HG03520 (cell line): ENCODE data around the gene PRKAG2.
"Not testable (repeated sequence)": the region's sequence is repeated elsewhere in the genome, so short reads cannot be mapped to it uniquely, and the experiment has no call there.

Source experiments
- ATAC-seq: cut with Tn5 transposase; IDR thresholded peaks from one replicate; pipeline ENCODE4 v1.9.1; 2021; ENCODE audit warnings: mild to moderate bottlenecking, moderate library complexity; ENCODE audit not compliant: unreplicated experiment

The PRKAG2 gene

GRCh38 chr7:151573046-151573445, 303.9 kb downstream of the PRKAG2 start:
- not testable (repeated sequence) for ATAC-seq

DNA sequence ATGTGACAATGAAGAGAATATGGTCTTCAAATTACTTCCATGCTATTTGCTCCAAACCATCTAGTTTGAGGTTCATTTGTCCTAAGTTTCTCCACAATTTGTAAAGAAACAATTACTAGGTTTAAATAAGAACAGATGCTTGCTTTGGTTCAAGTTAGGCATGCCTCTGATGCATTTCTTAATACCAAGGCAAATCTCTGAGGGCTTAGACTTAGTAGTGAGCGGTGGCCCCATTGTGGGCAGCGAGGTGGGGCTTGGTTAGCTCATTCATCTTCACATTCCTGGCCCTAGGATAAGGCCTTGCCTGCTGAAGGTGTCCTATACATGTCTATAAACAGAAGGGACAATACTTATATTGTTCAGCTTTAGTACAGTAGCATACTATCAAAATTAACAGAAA, 304.8 kb downstream of the PRKAG2 start:
- no peak for ATAC-seq

DNA sequence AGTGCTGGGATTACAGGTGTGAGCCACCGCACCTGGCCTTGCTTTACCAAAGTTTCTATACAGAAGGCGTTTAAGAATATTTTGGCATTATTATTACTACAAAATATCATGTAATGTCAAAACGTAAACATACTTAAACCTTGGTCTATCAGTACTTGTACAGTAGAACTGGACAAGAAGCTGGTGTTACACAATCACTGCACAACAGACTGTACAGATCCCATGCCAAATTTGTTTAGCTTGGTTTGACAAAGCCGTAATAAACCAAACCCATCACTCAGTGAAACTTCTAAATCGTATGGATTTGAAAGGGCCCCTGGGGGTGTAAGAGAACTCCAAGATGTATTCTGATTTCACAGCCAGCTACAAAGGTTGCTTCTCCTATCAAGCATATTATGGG, 305.4 kb downstream of the PRKAG2 start:
- no peak for ATAC-seq

DNA sequence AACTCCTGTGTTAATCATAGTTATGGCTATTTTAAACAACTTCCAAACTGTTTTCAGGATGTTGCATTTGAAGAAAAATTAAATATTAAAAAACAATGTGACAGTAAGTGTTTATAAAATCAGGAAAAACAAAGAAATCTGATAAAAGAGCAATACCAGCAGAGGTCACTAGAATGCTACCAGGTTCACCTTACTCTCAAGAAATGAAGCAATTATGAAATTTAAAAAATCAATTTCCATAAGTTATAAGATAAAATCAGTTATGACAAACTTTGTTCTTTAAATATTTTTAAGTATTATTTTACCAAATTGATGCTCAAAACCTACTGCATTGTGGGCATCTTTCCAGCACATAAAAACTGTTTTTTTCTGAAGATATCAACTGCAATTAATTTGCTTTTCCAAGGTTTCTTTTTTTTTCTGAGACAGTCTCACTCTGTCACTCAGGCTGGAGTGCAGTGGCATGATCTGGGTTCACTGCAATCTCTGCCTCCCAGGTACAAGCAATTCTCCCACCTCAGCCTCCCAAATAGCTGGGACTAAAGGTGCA, 306.5 kb downstream of the PRKAG2 start:
- no peak for ATAC-seq

GRCh38 chr7:151568956-151569940, 307.7 kb downstream of the PRKAG2 start:
- no peak for ATAC-seq

- no peak for ATAC-seq
These were observed 310.0 kb downstream of the PRKAG2 start for GRCh38 chr7:151566897-151567320.

- ATAC-seq = no peak
These were observed 311.4 kb downstream of the PRKAG2 start for GRCh38 chr7:151565541-151565940.

DNA sequence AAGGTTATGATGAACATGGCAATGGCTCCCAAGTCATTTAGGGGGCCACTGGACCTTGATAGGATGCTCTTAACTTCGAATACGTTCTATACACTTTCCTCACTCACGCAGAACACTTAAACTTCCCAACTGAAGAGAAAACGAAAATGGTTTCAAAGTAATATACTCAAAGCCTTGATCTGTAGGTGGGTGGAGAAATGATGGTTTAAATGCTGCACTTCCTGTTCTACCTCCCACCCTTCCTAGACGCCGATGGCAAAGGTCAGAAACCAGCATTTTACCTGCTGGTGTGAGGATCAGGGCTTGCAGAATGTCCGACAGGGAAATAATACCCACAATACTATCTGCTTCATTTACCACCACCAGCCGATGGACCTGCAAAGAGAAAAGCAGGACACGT, 316.7 kb downstream of the PRKAG2 start:
- ATAC-seq = no peak

DNA sequence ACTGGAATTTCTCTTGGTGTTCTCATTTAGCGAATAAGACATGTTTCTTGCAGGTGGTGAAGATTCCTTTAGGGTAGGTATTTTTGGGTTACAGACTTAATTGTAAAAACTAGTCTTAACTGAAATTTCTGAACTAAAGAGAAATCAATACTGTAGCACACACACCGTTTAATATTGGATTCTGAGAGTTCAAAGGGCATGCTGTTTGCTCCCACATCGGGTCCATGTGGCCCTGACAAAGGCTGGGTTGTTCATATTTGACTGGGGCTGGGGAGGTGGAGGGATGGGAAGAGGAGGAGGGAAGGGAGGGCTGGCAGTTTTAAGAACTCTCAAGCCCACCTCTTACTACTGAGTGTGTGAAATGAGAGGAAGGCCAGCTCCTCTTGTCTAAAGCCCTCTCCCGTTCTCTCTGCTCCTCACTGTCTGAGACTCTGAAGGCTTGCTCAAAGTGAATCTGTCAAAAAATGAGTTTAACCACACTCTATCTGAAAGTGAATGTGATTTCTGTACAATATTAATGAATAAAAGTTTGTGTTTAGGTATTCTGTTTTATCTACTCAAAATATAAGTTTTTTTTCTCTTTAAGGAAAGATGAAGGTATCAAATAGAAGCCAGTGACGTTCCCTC, 317.2 kb downstream of the PRKAG2 start:
- no peak for ATAC-seq

DNA sequence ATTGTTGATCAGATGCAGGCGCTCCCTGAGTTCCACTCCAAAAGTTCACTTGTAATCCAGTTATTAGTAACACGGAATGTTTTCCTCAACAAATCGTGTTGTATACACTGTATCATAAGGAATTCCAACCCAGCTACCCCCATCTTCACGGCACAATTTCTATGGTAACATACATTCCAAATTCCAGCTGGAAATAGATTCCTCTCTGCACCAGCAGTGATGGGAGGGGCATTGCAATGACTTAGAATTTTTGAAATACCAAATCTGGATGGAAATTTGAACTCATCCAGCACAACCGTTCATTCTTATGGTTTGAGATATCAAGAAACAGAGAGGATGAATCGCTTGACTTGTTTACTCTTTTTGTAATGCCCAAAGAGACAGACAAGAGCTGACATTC, 318.3 kb downstream of the PRKAG2 start:
- ATAC-seq = no peak

GRCh38 chr7:151556592-151556991, 320.3 kb downstream of the PRKAG2 start:
- no peak for ATAC-seq

GRCh38 chr7:151553356-151553755, 323.6 kb downstream of the PRKAG2 start:
- ATAC-seq = no peak

DNA sequence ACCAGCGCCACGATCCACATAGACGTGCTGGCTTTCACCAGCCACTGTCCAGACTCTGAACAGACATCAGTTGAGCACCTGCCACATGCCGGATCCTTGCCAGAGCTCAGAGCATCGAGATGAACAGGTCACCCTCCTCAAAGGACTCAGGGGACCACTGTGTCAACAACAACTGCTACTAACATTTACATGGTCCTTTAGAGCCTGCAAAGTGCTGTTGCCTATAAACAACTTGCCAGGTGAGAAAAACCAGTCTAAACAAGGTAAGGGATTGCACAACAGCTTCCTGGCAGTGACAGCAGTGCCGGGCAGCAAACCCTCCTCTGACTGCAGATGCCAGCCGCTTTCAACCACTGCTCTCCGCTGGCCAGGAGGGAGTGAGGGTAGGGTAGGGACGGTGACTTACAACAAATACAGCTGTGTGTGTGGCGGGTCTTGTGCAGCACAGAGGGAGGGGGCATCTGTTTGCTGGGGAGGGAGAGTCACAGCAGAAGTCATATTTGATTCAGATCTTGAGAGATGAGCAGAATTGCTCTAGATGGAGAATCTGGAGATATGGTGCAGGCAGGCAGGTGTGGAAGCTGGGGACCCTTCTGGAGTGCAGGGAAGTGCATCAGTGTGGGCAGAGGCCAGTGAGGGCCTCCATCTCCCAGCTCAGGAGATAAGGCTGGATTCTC, 324.4 kb downstream of the PRKAG2 start:
- no peak for ATAC-seq

DNA sequence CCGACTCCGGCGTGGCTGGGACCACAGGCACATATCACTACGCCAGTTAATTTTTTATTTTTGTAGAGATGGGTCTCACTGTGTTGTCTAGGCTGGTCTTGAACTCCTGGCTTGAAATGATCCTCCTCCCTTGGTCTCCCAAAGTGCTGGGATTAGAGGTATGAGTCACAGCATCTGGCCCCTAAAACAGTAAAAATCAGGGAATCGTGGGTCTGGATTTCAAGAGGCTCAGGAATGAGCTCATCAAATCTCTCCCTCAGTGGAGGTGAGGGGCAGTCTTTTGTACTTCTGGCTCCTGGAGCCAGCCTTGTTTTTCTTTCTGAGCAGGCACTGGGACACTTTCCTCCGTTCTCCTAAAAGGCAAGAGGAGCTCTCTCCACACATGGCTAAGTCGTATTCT, 325.1 kb downstream of the PRKAG2 start:
- no peak for ATAC-seq

DNA sequence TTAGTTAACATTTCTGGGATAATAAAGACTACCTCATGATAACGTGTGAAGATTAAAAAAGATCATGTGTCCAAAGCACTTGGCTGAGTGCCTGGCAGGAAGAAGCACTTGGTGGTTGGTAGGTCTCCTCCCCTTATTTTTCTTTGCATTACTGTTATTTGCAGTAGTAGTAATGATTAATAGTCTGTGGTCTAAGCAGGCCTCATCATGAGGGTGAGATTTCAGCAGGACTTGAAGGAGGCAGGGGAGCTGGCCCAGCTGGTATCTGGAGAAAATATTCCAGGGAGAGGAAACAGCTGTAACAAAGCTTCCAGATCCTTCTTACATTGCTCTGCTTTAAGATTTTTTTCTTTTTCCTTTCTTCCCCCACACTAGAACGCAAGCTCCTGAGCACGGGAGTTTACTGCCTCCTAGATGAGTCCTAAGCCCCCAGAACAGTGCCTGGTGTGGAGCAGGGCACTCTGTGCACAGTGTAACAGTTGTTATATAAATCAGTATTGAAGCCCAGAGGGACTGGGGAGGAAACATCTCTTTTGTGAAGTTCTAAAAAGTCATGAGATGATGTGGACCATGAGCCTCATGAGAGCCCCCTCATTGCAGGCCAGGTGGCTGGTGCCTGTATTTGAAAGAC, 326.1 kb downstream of the PRKAG2 start:
- ATAC-seq = no peak

DNA sequence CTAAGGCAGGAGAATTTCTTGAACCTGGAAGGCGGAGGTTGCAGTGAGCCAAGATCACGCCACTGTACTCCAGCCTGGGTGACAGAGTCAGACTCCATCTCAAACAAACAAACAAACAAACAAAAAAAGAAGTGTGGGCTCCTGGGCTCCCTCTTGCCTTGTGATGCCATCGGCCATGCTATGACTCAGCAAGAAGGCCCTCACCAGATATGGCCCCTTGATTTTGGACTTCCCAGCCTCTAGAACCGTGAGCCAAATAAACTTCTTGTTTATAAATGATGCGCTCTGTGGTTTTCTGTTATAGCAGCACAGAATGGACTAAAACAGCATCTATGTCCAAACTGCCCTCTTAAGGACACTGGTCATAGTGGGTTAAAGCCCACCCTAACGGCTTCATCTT, 327.3 kb downstream of the PRKAG2 start:
- ATAC-seq = no peak

DNA sequence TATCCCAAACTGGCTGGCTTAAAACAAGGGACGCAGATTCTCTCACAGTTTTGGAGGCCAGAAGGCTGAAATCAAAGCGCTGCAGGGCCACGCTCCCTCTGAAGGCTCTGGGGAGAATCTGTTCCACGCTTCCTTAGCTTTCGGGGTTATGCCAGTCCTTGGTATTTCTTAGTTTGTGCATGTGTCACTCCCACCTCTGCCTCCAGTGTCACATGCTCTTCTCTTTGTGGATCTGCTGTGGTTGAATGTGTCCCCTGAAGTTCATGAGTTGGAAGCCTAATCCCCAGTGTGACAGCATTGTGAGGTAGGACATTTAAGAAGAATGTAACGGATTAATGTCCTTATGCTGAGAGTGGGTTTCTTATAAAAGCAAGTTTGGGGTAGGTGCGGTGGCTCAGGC, 327.8 kb downstream of the PRKAG2 start:
- ATAC-seq = no peak

DNA sequence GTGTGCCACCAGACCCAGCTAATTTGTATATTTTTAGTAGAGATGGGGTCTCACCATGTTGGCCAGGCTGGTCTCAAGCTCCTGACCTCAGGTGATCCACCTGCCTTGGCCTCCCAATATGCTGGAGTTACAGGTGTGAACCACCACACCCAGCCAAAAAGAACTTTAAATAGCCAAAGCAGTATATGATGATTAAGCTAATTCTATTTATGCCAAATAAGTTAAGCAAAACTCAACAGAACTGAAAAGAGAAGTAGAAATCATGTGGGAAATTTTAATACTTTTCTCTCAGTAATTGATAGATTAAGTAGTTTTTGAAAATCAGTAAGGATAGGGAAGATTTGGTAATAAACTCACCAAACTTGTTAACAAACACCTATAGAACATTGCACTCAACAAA, 332.7 kb downstream of the PRKAG2 start:
- no peak for ATAC-seq

- ATAC-seq = no peak
These were observed 334.2 kb downstream of the PRKAG2 start for GRCh38 chr7:151542606-151543130.

GRCh38 chr7:151541709-151542499, 335.0 kb downstream of the PRKAG2 start:
- ATAC-seq = no peak
